Measurements from ENCODE around the gene BARX2. TPM values are rescaled to one million over a fixed set of nuclear protein-coding genes. Genes with fewer than 3 reads are reported as not detected.
A peak's percentile ranks its signal among the peaks of the same experiment; 100 is the strongest.

BARX2 gene
- total RNA-seq, 8 experiments from 2014 or later = 0.09 to 0.71 (median 0.40) TPM; not detected in 2

DNA sequence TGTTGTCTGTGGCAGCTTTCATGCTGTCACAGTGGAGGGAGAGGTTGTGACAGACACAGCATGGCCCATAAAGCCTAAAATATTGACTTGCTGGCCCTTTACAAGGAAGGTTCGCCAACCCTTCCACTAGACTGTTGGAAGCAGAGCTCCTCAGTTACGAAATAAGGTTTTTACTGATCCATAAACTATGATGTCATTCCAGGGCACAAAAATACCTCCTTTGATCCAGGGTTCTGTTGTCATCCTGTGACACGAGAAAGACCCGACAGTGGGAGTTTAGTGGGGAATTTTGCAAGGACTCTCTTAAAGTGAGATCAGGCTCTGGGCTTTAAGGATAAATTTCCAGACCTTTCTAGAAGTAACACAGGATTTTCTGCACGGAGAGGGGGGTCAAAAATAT, 15.7 kb downstream of the BARX2 start:
- 5 to 96% (median 66%) methylated on average over 2 to 5 of the region's 5 CpGs; no CpG with 5 or more reads in 3 of the 10 experiments for WGBS, 10 experiments
- in situ Hi-C loops (cut with MboI; ENCODE audit: low pct_unique_long_range_greater_than_20kb in 2 of 9, low sequenced_read_pairs in 9 of 9, unreplicated experiment in 9 of 9) = loop anchor here in 1 of 9 experiments (25.0 kb wide), 1 partner anchor 296 kb away; no protein-coding TSS in a partner anchor
- no peak for ATAC-seq (replicated peaks in 6 of 8)
- Histone ChIP-seq H3K27ac (no peak overlapping the region), H3K4me3 (no peak overlapping the region), H3K4me1 (replicated peaks in 1 of 2) (peaks cover 0 to 2% of the 10 kb centered on the region in 2 donors)

DNA sequence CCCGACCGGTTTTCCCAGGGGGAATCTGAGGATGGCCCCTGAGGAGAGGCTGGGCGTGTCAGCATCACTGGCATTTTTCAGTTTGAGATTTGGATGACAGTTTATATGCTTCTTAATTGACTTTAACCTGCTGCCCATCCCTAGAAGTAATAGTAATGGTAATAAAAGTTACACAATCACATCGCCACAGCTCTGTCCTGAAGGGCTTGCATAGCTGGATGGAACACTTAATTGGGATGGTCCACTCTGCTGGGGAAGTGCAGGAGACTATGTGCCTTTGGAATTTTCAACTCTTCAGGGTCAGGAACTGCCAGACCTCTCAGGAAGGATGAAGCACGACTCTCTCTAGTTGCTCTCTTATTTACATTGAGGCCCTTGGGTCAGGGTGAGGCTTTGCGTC, 16.2 kb downstream of the BARX2 start:
- Histone ChIP-seq H3K4me1 (replicated peaks in 1 of 2) (peaks cover 0 to 2% of the 10 kb centered on the region in 2 donors), H3K27ac (no peak overlapping the region), H3K4me3 (no peak overlapping the region)
- no peak for ATAC-seq (replicated peaks in 6 of 8)
- WGBS, 10 experiments = 26 to 100% (median 80%) methylated on average over 1 to 5 of the region's 6 CpGs; no CpG with 5 or more reads in 1 of the 10 experiments
- in situ Hi-C loops (cut with MboI; ENCODE audit: low pct_unique_long_range_greater_than_20kb in 2 of 9, low sequenced_read_pairs in 9 of 9, unreplicated experiment in 9 of 9) = loop anchor here in 1 of 9 experiments (25.0 kb wide), 1 partner anchor 295 kb away; no protein-coding TSS in a partner anchor

DNA sequence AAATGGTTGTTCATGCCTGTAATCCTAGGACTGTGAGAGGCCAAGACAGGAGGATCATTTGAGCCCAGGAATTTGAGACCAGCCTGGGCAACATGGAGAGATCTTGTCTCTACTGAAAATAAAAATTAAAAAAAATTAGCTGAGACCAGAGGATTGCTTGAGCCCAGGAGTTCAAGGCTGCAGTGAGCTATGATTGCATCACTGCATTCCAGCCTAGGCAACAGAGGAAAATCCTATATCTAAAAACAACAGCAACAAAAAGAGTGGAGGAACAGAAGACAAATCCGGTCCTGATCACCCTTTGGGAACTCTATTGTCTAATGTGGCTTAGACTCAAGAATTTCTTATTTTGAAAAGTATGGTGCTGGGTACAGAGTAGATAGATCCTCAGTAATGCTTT, 17.3 kb downstream of the BARX2 start:
- WGBS, 10 experiments = 0 to 100% (median 80%) methylated on average over 1 of the region's 1 CpG; no CpG with 5 or more reads in 2 of the 10 experiments
- ATAC-seq (replicated peaks in 6 of 8) = no peak
- Histone ChIP-seq H3K4me1 (replicated peaks in 1 of 2) (peaks cover 0 to 2% of the 10 kb centered on the region in 2 donors), H3K27ac (no peak overlapping the region), H3K4me3 (no peak overlapping the region)
- in situ Hi-C loops (cut with MboI; ENCODE audit: low pct_unique_long_range_greater_than_20kb in 2 of 9, low sequenced_read_pairs in 9 of 9, unreplicated experiment in 9 of 9) = loop anchor here in 1 of 9 experiments (25.0 kb wide), 1 partner anchor 294 kb away; no protein-coding TSS in a partner anchor

DNA sequence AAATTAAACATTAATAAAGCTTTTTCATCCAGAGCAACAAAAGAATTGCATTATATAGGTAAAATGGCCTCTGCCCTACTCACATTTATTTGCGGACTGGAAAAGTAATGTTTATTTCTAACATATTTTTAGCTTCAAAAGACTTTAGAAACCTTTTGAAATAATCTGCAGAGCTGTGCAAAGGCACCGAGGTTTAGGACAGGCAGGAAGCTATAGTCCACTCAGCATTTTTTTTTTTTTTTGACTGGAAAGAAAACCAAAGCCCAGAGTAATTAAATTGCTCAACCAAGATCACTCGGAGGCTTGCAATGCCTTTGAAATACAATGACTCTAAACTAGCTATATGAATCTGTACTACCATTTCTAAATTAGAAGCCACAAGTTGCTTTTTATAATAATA, 19.1 kb downstream of the BARX2 start:
- Histone ChIP-seq H3K4me3 (no peak overlapping the region), H3K4me1 (replicated peaks in 1 of 2) (peaks cover 0 to 2% of the 10 kb centered on the region in 2 donors), H3K27ac (no peak overlapping the region)
- in situ Hi-C loops (cut with MboI; ENCODE audit: low pct_unique_long_range_greater_than_20kb in 2 of 9, low sequenced_read_pairs in 9 of 9, unreplicated experiment in 9 of 9) = loop anchor here in 1 of 9 experiments (25.0 kb wide), 1 partner anchor 293 kb away; no protein-coding TSS in a partner anchor
- no peak for ATAC-seq (replicated peaks in 6 of 8)
- WGBS, 10 experiments = 21 to 93% (median 67%) methylated on average over 1 to 3 of the region's 3 CpGs; no CpG with 5 or more reads in 1 of the 10 experiments

GRCh38 chr11:129395432-129395831, 19.8 kb downstream of the BARX2 start:
- 0 to 80% (median 46%) methylated on average over 1 to 4 of the region's 9 CpGs; no CpG with 5 or more reads in 5 of the 10 experiments for WGBS, 10 experiments
- Histone ChIP-seq H3K4me3 (no peak overlapping the region), H3K4me1 (replicated peaks in 1 of 2) (peaks cover 0 to 2% of the 10 kb centered on the region in 2 donors), H3K27ac (no peak overlapping the region)
- in situ Hi-C loops (cut with MboI; ENCODE audit: low pct_unique_long_range_greater_than_20kb in 2 of 9, low sequenced_read_pairs in 9 of 9, unreplicated experiment in 9 of 9) = loop anchor here in 1 of 9 experiments (25.0 kb wide), 1 partner anchor 292 kb away; no protein-coding TSS in a partner anchor
- no peak for ATAC-seq (replicated peaks in 6 of 8)

GRCh38 chr11:129395883-129396282, 20.2 kb downstream of the BARX2 start:
- Histone ChIP-seq H3K4me1 (replicated peaks in 1 of 2) (peaks cover 0 to 2% of the 10 kb centered on the region in 2 donors), H3K4me3 (no peak overlapping the region), H3K27ac (no peak overlapping the region)
- in situ Hi-C loops (cut with MboI; ENCODE audit: low pct_unique_long_range_greater_than_20kb in 2 of 9, low sequenced_read_pairs in 9 of 9, unreplicated experiment in 9 of 9) = loop anchor here in 1 of 9 experiments (25.0 kb wide), 1 partner anchor 291 kb away; no protein-coding TSS in a partner anchor
- ATAC-seq (replicated peaks in 6 of 8) = no peak
- 0 to 100% (median 75%) methylated on average over 1 to 4 of the region's 7 CpGs; no CpG with 5 or more reads in 1 of the 10 experiments for WGBS, 10 experiments

DNA sequence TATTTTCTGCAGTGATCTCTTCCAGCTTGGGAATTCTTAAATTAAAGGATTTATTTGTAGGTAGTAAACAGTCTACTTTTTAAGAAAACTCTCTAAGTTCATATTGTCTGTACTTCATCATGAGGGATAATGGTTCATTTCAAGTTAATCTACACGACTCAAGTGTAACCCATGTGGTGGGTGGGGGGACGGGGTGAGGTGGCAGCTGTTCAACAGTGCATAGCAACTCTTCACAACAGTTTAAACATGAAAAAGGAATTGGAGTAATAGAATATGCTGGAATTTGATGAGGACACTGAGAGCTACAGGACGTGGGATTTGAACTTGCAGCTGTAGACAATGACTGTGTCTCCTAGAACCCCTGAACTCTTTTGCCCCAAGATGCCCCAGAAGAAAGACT, 20.8 kb downstream of the BARX2 start:
- Histone ChIP-seq H3K4me1 (replicated peaks in 1 of 2) (peaks cover 0 to 2% of the 10 kb centered on the region in 2 donors), H3K27ac (no peak overlapping the region), H3K4me3 (no peak overlapping the region)
- ATAC-seq (replicated peaks in 6 of 8) = no peak
- in situ Hi-C loops (cut with MboI; ENCODE audit: low pct_unique_long_range_greater_than_20kb in 2 of 9, low sequenced_read_pairs in 9 of 9, unreplicated experiment in 9 of 9) = loop anchor here in 1 of 9 experiments (25.0 kb wide), 1 partner anchor 291 kb away; no protein-coding TSS in a partner anchor
- WGBS, 10 experiments = 0 to 80% (median 50%) methylated on average over 1 to 3 of the region's 3 CpGs; no CpG with 5 or more reads in 3 of the 10 experiments

- Histone ChIP-seq H3K4me3 (no peak overlapping the region), H3K27ac (no peak overlapping the region), H3K4me1 (replicated peaks in 1 of 2) (no peaks in the 10 kb centered on the region)
- in situ Hi-C loops (cut with MboI; ENCODE audit: low pct_unique_long_range_greater_than_20kb in 2 of 9, low sequenced_read_pairs in 9 of 9, unreplicated experiment in 9 of 9) = no loop called here
- WGBS, 10 experiments = 11 to 84% (median 67%) methylated on average over 1 to 3 of the region's 3 CpGs; no CpG with 5 or more reads in 3 of the 10 experiments
- ATAC-seq (replicated peaks in 6 of 8) = peak in 2 of 8 experiments; percentile 90 to 96
These were observed 26.8 kb downstream of the BARX2 start for GRCh38 chr11:129402206-129403171.

DNA sequence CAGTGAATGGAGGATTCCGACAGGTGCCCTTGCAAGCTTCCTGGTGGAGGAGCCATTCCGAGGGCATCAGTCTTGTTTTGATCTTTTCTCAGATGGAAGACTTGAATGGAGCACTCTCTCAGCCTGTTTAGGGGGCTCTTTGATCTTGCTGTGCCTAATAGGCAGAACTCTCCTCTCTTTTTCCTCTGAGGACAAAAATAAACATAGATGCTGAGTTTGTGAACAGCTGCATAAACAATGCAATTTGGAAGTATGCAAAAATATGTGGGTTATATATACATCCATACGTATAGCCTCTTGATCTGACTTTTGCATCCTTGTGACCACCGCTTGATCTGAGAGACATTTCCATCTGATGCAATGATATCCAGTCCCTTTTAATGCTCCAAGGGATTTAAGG, 29.1 kb downstream of the BARX2 start:
- in situ Hi-C loops (cut with MboI; ENCODE audit: low pct_unique_long_range_greater_than_20kb in 2 of 9, low sequenced_read_pairs in 9 of 9, unreplicated experiment in 9 of 9) = no loop called here
- Histone ChIP-seq H3K4me1 (replicated peaks in 1 of 2) (no peaks in the 10 kb centered on the region), H3K27ac (no peak overlapping the region), H3K4me3 (no peak overlapping the region)
- no peak for ATAC-seq (replicated peaks in 6 of 8)
- WGBS, 10 experiments = 17 to 100% (median 69%) methylated on average over 1 to 4 of the region's 4 CpGs

GRCh38 chr11:129408865-129409444, 33.3 kb downstream of the BARX2 start:
- Histone ChIP-seq H3K27ac (no peak overlapping the region), H3K4me3 (no peak overlapping the region), H3K4me1 (replicated peaks in 1 of 2) (peaks cover 0 to 5% of the 10 kb centered on the region in 2 donors)
- ATAC-seq (replicated peaks in 6 of 8) = no peak
- WGBS, 10 experiments = 0 to 100% (median 77%) methylated on average over 1 to 5 of the region's 5 CpGs; no CpG with 5 or more reads in 2 of the 10 experiments
- in situ Hi-C loops (cut with MboI; ENCODE audit: low pct_unique_long_range_greater_than_20kb in 2 of 9, low sequenced_read_pairs in 9 of 9, unreplicated experiment in 9 of 9) = no loop called here

DNA sequence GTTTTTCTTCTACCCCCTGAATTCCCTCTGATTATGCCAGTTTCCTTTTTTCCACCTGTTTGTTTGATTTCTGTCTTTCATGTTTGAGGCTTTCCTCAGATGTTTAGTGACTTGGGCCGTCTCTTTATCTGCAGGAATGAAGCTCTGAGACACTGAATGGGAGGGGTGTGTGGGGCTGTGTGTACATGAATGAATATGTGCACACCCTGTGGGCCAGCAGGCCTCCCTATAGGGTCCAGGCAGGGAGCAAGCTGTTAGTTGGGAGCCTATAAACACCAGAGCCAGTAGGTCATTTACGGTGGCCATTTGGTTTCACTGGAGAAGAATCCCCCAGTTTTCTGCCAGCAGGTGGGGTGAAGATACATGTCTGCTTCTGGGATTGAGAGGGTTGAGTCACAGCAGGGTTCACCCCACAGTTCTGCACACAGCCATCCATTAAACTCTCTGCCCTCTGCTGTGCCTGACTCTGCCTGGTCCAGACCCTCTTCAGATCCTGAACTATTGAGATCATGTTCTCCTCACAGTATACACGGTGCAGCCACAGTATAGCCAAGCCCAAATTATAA, 34.8 kb downstream of the BARX2 start:
- Histone ChIP-seq H3K27ac (no peak overlapping the region), H3K4me3 (no peak overlapping the region), H3K4me1 (replicated peaks in 1 of 2) (peaks cover 0 to 5% of the 10 kb centered on the region in 2 donors)
- ATAC-seq (replicated peaks in 6 of 8) = peak in 3 of 8 experiments; percentile 32 to 60 (median 54)
- WGBS, 10 experiments = 8 to 92% (median 63%) methylated on average over 1 to 3 of the region's 3 CpGs; no CpG with 5 or more reads in 1 of the 10 experiments
- in situ Hi-C loops (cut with MboI; ENCODE audit: low pct_unique_long_range_greater_than_20kb in 2 of 9, low sequenced_read_pairs in 9 of 9, unreplicated experiment in 9 of 9) = no loop called here

DNA sequence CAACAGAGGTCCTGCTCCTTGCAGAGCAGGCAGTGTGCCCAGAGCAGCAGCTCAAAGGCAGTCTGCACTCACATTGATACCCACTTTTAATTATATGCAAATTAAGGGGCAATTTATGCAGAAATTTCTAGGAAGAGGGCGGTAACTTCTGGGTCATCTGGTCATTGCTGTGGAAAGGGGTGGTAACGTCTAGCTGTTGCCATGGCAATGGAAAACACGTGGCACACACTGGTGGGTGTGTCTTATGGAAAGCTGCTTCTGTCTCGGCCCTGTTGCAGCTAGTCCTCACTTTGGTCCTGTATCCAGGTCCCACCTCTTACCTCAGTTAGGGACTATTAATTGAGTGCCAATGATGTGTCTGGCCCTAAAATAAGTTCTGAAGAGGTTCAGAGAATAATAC, 36.8 kb downstream of the BARX2 start:
- no peak overlapping the region for H3K27ac ChIP-seq
- 10 to 100% (median 27%) methylated on average over 1 to 3 of the region's 4 CpGs; no CpG with 5 or more reads in 4 of the 10 experiments for WGBS, 10 experiments
- in situ Hi-C loops (cut with MboI; ENCODE audit: low pct_unique_long_range_greater_than_20kb in 2 of 9, low sequenced_read_pairs in 9 of 9, unreplicated experiment in 9 of 9) = no loop called here
- H3K4me3 ChIP-seq = no peak overlapping the region
- peaks cover 0 to 5% of the 10 kb centered on the region in 2 donors for H3K4me1 ChIP-seq (replicated peaks in 1 of 2)
- peak; percentile 55 to 94 (median 84) for ATAC-seq (replicated peaks in 6 of 8)

Data from motor neuron (in vitro differentiated cells).